ENCODE measurements around the gene ANO3. TPM values are rescaled to one million over a fixed set of nuclear protein-coding genes. Genes with fewer than 3 reads are reported as not detected.

ANO3 gene
- total and polyA plus RNA-seq, 2 experiments from 2014 or later = 0.10 to 0.32 TPM

DNA sequence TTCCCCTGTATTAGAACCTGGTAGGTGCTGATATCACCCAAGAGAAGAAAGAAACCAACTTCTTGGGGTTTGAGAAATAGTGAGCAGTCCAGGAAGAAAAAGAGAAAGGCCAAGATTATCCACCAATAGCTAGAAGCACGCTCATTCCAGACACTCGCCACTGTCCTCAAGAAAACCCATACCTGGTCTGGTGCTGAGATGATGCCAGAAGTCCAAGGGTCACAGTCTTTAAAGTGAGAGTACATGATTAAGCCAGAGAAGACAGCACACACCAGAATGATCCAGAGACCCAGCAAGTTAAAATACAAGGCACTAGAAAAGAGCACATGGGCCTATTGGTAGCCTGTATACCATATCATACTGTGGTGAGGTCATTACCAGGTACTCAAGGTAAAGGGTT lies 366.3 kb downstream of the ANO3 start:
- 96 to 100% methylated on average over 2 of the region's 2 CpGs for WGBS, 2 experiments (ENCODE audit: low coverage in 1 of 2, low lambda C conversion rate in 2 of 2, missing lambda C conversion rate in 2 of 2)
- TF ChIP-seq EZH2phosphoT487 (IDR thresholded peaks at IDR 0.05; ENCODE audit: insufficient read depth, low read depth) (no peak), EZH2 (IDR thresholded peaks at IDR 0.05; ENCODE audit: insufficient read depth, poor library complexity, severe bottlenecking) (no peak)
- Histone ChIP-seq H3K27me3 (replicated peaks; ENCODE audit: insufficient read depth) (no peaks in the 10 kb centered on the region), H3K27ac (no peak overlapping the region), H3K4me3 (no peak overlapping the region), H3K9me2 (ENCODE audit: insufficient read depth) (no peaks in the 10 kb centered on the region), H4K20me1 (ENCODE audit: insufficient read depth) (no peaks in the 10 kb centered on the region), H3K9ac (no peak overlapping the region), H3K4me1 (ENCODE audit: insufficient read depth) (no peaks in the 10 kb centered on the region), H3K4me2 (ENCODE audit: unreplicated experiment) (no peak overlapping the region), H3K9me3 (ENCODE audit: low read depth) (no peaks in the 10 kb centered on the region), H3F3A (ENCODE audit: insufficient read depth) (no peaks in the 10 kb centered on the region), H3K36me3 (ENCODE audit: low read depth) (no peaks in the 10 kb centered on the region), H3K79me2 (ENCODE audit: insufficient read depth) (no peaks in the 10 kb centered on the region), H2AFZ (no peak overlapping the region)
- no peak for DNase-seq
- in situ Hi-C loops (cut with MboI) = no loop called here

GRCh38 chr11:26700574-26701235 lies 368.8 kb downstream of the ANO3 start:
- Histone ChIP-seq H3K27me3 (replicated peaks; ENCODE audit: insufficient read depth) (no peaks in the 10 kb centered on the region), H3K9ac (no peak overlapping the region), H3F3A (ENCODE audit: insufficient read depth) (no peaks in the 10 kb centered on the region), H3K9me3 (ENCODE audit: low read depth) (no peaks in the 10 kb centered on the region), H3K36me3 (ENCODE audit: low read depth) (no peaks in the 10 kb centered on the region), H3K27ac (no peak overlapping the region), H3K4me1 (ENCODE audit: insufficient read depth) (0 out of 2 replicates have a peak, but pooled peaks cover 4% of the 10 kb centered on the region), H3K4me2 (ENCODE audit: unreplicated experiment) (no peak overlapping the region), H3K79me2 (ENCODE audit: insufficient read depth) (no peaks in the 10 kb centered on the region), H4K20me1 (ENCODE audit: insufficient read depth) (no peaks in the 10 kb centered on the region), H2AFZ (no peak overlapping the region), H3K4me3 (no peak overlapping the region), H3K9me2 (ENCODE audit: insufficient read depth) (no peaks in the 10 kb centered on the region)
- no peak for DNase-seq
- TF ChIP-seq EZH2phosphoT487 (IDR thresholded peaks at IDR 0.05; ENCODE audit: insufficient read depth, low read depth) (no peak), EZH2 (IDR thresholded peaks at IDR 0.05; ENCODE audit: insufficient read depth, poor library complexity, severe bottlenecking) (no peak)
- 62 to 64% methylated on average over 3 of the region's 3 CpGs for WGBS, 2 experiments (ENCODE audit: low coverage in 1 of 2, low lambda C conversion rate in 2 of 2, missing lambda C conversion rate in 2 of 2)
- in situ Hi-C loops (cut with MboI) = no loop called here

- no peaks in the 10 kb centered on the region for H3K79me2 ChIP-seq (ENCODE audit: insufficient read depth)
- no peaks in the 10 kb centered on the region for H4K20me1 ChIP-seq (ENCODE audit: insufficient read depth)
- H3K4me1 ChIP-seq (ENCODE audit: insufficient read depth) = peaks cover 6% of the 10 kb centered on the region; the same call in 1 of the 2 replicates
- in situ Hi-C loops (cut with MboI) = no loop called here
- no peaks in the 10 kb centered on the region for H3F3A ChIP-seq (ENCODE audit: insufficient read depth)
- no peak overlapping the region for H3K4me3 ChIP-seq
- no peaks in the 10 kb centered on the region for H3K36me3 ChIP-seq (ENCODE audit: low read depth)
- H3K9ac ChIP-seq = no peak overlapping the region
- H3K27me3 ChIP-seq (replicated peaks; ENCODE audit: insufficient read depth) = no peaks in the 10 kb centered on the region
- no peaks in the 10 kb centered on the region for H3K9me2 ChIP-seq (ENCODE audit: insufficient read depth)
- H3K4me2 ChIP-seq (ENCODE audit: unreplicated experiment) = no peak overlapping the region
- no peak for TF ChIP-seq EZH2 (IDR thresholded peaks at IDR 0.05; ENCODE audit: insufficient read depth, poor library complexity, severe bottlenecking)
- no peak for TF ChIP-seq EZH2phosphoT487 (IDR thresholded peaks at IDR 0.05; ENCODE audit: insufficient read depth, low read depth)
- no peaks in the 10 kb centered on the region for H3K9me3 ChIP-seq (ENCODE audit: low read depth)
- H2AFZ ChIP-seq = no peak overlapping the region
- H3K27ac ChIP-seq = no peak overlapping the region
- DNase-seq = no peak
These were observed 370.5 kb downstream of the ANO3 start for GRCh38 chr11:26702406-26702805.

- H3K36me3 ChIP-seq (ENCODE audit: low read depth) = no peaks in the 10 kb centered on the region
- DNase-seq = no peak
- no peak overlapping the region for H3K27ac ChIP-seq
- no peaks in the 10 kb centered on the region for H3K9me3 ChIP-seq (ENCODE audit: low read depth)
- 81 to 85% methylated on average over 5 of the region's 5 CpGs for WGBS, 2 experiments (ENCODE audit: low coverage in 1 of 2, low lambda C conversion rate in 2 of 2, missing lambda C conversion rate in 2 of 2)
- no peak for TF ChIP-seq EZH2phosphoT487 (IDR thresholded peaks at IDR 0.05; ENCODE audit: insufficient read depth, low read depth)
- no peak for TF ChIP-seq EZH2 (IDR thresholded peaks at IDR 0.05; ENCODE audit: insufficient read depth, poor library complexity, severe bottlenecking)
- no peaks in the 10 kb centered on the region for H4K20me1 ChIP-seq (ENCODE audit: insufficient read depth)
- H3K79me2 ChIP-seq (ENCODE audit: insufficient read depth) = no peaks in the 10 kb centered on the region
- H3K4me3 ChIP-seq = no peak overlapping the region
- H3K4me2 ChIP-seq (ENCODE audit: unreplicated experiment) = no peak overlapping the region
- H3K27me3 ChIP-seq (replicated peaks; ENCODE audit: insufficient read depth) = no peaks in the 10 kb centered on the region
- H3K9ac ChIP-seq = no peak overlapping the region
- no peaks in the 10 kb centered on the region for H3F3A ChIP-seq (ENCODE audit: insufficient read depth)
- H3K4me1 ChIP-seq (ENCODE audit: insufficient read depth) = peaks cover 10% of the 10 kb centered on the region; the same call in 1 of the 2 replicates
- H2AFZ ChIP-seq = no peak overlapping the region
- in situ Hi-C loops (cut with MboI) = no loop called here
- no peaks in the 10 kb centered on the region for H3K9me2 ChIP-seq (ENCODE audit: insufficient read depth)
These were observed 371.7 kb downstream of the ANO3 start for GRCh38 chr11:26703411-26704191.

Measured in GM23248 (cell line).